NT2/D1 (cell line): ENCODE results near the gene BZW1.

Source experiments
- SUZ12 ChIP-seq: IDR thresholded peaks from 2 replicates; pipeline ENCODE4 v1.6.1; 2011; ENCODE audit not compliant: insufficient read length, insufficient read depth; ENCODE audit errors: extremely low read depth
- YY1 ChIP-seq: IDR thresholded peaks from 2 replicates; pipeline ENCODE4 v1.6.1; 2011; ENCODE audit not compliant: insufficient read length, insufficient read depth
- ZNF274 ChIP-seq: IDR thresholded peaks from 2 replicates; pipeline ENCODE4 v1.6.1; 2011; ENCODE audit warnings: mild to moderate bottlenecking, low read depth, low read length

- TF ChIP-seq YY1 (no peak), SUZ12 (no peak), ZNF274 (no peak)
Observed at GRCh38 chr2:200863782-200864175, 52.1 kb downstream of the BZW1 start.
